Activated T-helper 1 cell treated with anti-CD3 and anti-CD28 coated beads, Interleukin-2, amount 50 U/mL, for 16 hours (primary cell): Measurements from ENCODE around the gene CTBS.

Source experiments
- DNase-seq, 2 donors: peaks; one replicate each; pipeline ENCODE4 v3.0.0-alpha.2; 2020; ENCODE audit warnings: low read depth in 1 of 2, low spot score in 1 of 2

CTBS gene

GRCh38 chr1:84506729-84507453 lies 67.3 kb downstream of the CTBS start:
- DNase-seq = no peak

- peak; percentile 95 to 96 for DNase-seq
Measured at GRCh38 chr1:84506002-84506728, 68.1 kb downstream of the CTBS start, which contains the start of the genes GNG5 and SPATA1. TSS of gene GNG5 (minus strand) at chr1:84506581. CDS start at chr1:84506091, 490 bp downstream. TSS of gene SPATA1 (plus strand) at chr1:84506386. CDS start at chr1:84516360, 9,974 bp downstream.

DNA sequence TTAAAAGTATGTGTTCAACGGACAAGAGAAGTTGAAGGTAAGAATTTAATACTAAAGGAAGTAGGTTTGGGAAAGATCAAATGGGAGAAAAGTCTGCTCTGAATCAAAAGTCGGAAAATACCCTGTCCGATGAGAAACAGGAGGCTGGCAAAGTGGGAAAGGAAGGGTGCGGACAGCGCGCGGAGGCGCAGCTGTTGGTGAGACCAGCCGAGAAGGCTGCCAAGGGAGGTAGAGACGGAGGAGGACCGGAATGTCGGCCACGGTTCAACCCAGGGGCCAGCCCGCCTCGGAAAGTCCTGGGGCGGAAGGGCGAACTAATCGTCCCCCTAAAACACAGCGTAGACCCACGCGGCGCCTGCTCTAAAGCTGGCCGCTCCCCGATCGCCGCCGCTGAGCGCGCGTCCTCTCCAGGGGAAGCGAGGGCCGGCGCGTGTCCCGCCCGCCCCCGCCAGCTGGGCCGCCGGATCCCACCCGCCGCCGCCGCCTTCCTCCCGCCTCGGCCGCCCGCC lies 68.7 kb downstream of the CTBS start:
- no peak for DNase-seq

GRCh38 chr1:84504580-84505492 lies 69.4 kb downstream of the CTBS start:
- no peak for DNase-seq

GRCh38 chr1:84502927-84503326 lies 71.3 kb downstream of the CTBS start:
- DNase-seq = no peak
